Erythroblast (primary cell): Measurements from ENCODE around the gene HOPX.
"Not testable (repeated sequence)": the region's sequence is repeated elsewhere in the genome, so short reads cannot be mapped to it uniquely, and the experiment has no call there.

Experiments
- DNase-seq, 2 experiments: peaks; one replicate each; lab custom pipeline; 2025; lab: John Stamatoyannopoulos, UW
- GATA1 ChIP-seq: IDR thresholded peaks from 2 replicates; pipeline ENCODE4 v1.6.1; 2011; ENCODE audit warnings: low read depth, mild to moderate bottlenecking, control low read depth, low read length, moderate library complexity
- POLR2A ChIP-seq: IDR thresholded peaks from 2 replicates; pipeline ENCODE4 v1.6.1; 2011; ENCODE audit warnings: mild to moderate bottlenecking, low read length

The HOPX gene

GRCh38 chr4:56681158-56681852 lies at the start of gene HOPX:
Gene HOPX (minus strand): TSS chr4:56681296. CDS start chr4:56657816, 23,480 bp downstream.
- no peak for DNase-seq
- no peak for TF ChIP-seq POLR2A
- TF ChIP-seq GATA1, result no peak

GRCh38 chr4:56730097-56730496 lies 49.0 kb upstream of the HOPX start:
- DNase-seq, result no peak
- no peak for TF ChIP-seq GATA1

GRCh38 chr4:56728512-56728911 lies 47.4 kb upstream of the HOPX start:
- TF ChIP-seq GATA1 (no peak), POLR2A (no peak)
- no peak for DNase-seq

- TF ChIP-seq GATA1 (no peak), POLR2A (no peak)
- DNase-seq, result no peak
Observed at GRCh38 chr4:56727150-56727549, 46.1 kb upstream of the HOPX start.

- DNase-seq, result not testable (repeated sequence)
Observed at GRCh38 chr4:56726593-56726992, 45.5 kb upstream of the HOPX start.

GRCh38 chr4:56723659-56724230 lies 42.6 kb upstream of the HOPX start:
- TF ChIP-seq POLR2A (no peak), GATA1 (no peak)

GRCh38 chr4:56723201-56723605 lies 42.1 kb upstream of the HOPX start:
- DNase-seq, result no peak
- TF ChIP-seq GATA1 (no peak), POLR2A (no peak)

More at GRCh38 chr4:56723659-56724230, 42.6 kb upstream of the HOPX start:
- DNase-seq, result no peak

GRCh38 chr4:56708146-56708545 lies 27.1 kb upstream of the HOPX start:
- DNase-seq, result no peak
- TF ChIP-seq GATA1, result no peak
- no peak for TF ChIP-seq POLR2A

- no peak for DNase-seq
- no peak for TF ChIP-seq POLR2A
- TF ChIP-seq GATA1, result no peak
Observed at GRCh38 chr4:56705966-56706365, 24.9 kb upstream of the HOPX start.

GRCh38 chr4:56705334-56705733 lies 24.2 kb upstream of the HOPX start:
- DNase-seq, result no peak
- TF ChIP-seq POLR2A (no peak), GATA1 (no peak)

GRCh38 chr4:56704089-56704871 lies 23.2 kb upstream of the HOPX start:
- TF ChIP-seq GATA1, result no peak
- TF ChIP-seq POLR2A, result no peak
- DNase-seq, result no peak

GRCh38 chr4:56703378-56703777 lies 22.3 kb upstream of the HOPX start:
- no peak for DNase-seq
- no peak for TF ChIP-seq GATA1
- TF ChIP-seq POLR2A, result no peak

GRCh38 chr4:56701644-56702043 lies 20.5 kb upstream of the HOPX start:
- DNase-seq, result no peak
- TF ChIP-seq POLR2A, result no peak
- TF ChIP-seq GATA1, result no peak

- TF ChIP-seq GATA1 (no peak), POLR2A (no peak)
- no peak for DNase-seq
Observed at GRCh38 chr4:56701161-56701480, 20.0 kb upstream of the HOPX start.

- TF ChIP-seq POLR2A (no peak), GATA1 (no peak)
Observed at GRCh38 chr4:56699537-56700105, 18.5 kb upstream of the HOPX start.

GRCh38 chr4:56698329-56698728 lies 17.2 kb upstream of the HOPX start:
- no peak for DNase-seq
- TF ChIP-seq GATA1, result no peak
- no peak for TF ChIP-seq POLR2A

More at GRCh38 chr4:56699537-56700105, 18.5 kb upstream of the HOPX start:
- no peak for DNase-seq
